HEK293 (cell line): Measurements from ENCODE around the gene DOK5.

ENCODE experiments used
- CTCF ChIA-PET: fragments of 350-600 bp; formaldehyde crosslinking; extraction: SDS; loops from one replicate; lab custom pipeline; 2021; ENCODE audit warnings: antibody characterized with exemption; lab: Yijun Ruan, JAX
- POLR2A ChIA-PET: fragments of 300-600 bp; formaldehyde crosslinking; extraction: SDS; loops from one replicate; lab custom pipeline; 2020; ENCODE audit warnings: antibody characterized with exemption, inconsistent platforms; lab: Yijun Ruan, JAX
- H3K27ac ChIP-seq: fragments of 200-500 bp; sonication (Bioruptor generic); 2 replicates; pipeline ENCODE4 v1.5.1; 2014; ENCODE audit warnings: low read depth, low read length, control low read depth, inconsistent platforms; ENCODE audit errors: extremely low read depth
- H3K36me3 ChIP-seq, 2 experiments: fragments of 200-500 bp in 1 of 2; sonication (Bioruptor generic) in 1 of 2; 1 replicate in 1 of 2; 2 replicates in 1 of 2; pipeline ENCODE4 v1.5.1; 2014 to 2017; ENCODE audit warnings: inconsistent platforms in 2 of 2, low read length in 2 of 2; ENCODE audit not compliant: control insufficient read depth in 2 of 2, insufficient read depth in 1 of 2
- H3K4me1 ChIP-seq: fragments of 200-500 bp; sonication (Bioruptor generic); 2 replicates; pipeline ENCODE4 v1.5.1; 2014; ENCODE audit warnings: mild to moderate bottlenecking, low read length, inconsistent platforms; ENCODE audit not compliant: control insufficient read depth, insufficient read depth
- H3K4me3 ChIP-seq: 2 replicates; pipeline ENCODE4 v1.5.1; 2011; ENCODE audit warnings: low read depth, mild to moderate bottlenecking, control low read depth, low read length, moderate library complexity
- H3K9me3 ChIP-seq: fragments of 200-500 bp; sonication (Bioruptor generic); 2 replicates; pipeline ENCODE4 v1.5.1; 2014; ENCODE audit warnings: low read depth, low read length, inconsistent platforms; ENCODE audit not compliant: control insufficient read depth, insufficient read depth
- MZF1 ChIP-seq: fragments of 450-650 bp; formaldehyde crosslinking; IDR thresholded peaks from 2 replicates; pipeline ENCODE4 v1.5.1; 2017; ENCODE audit warnings: missing biosample characterization, missing genetic modification characterization, borderline replicate concordance
- SALL2 ChIP-seq: fragments of 450-650 bp; formaldehyde crosslinking; IDR thresholded peaks from 2 replicates; pipeline ENCODE4 v1.5.0; 2017; ENCODE audit warnings: missing biosample characterization, mild to moderate bottlenecking, missing genetic modification characterization, borderline replicate concordance
- ZBTB21 ChIP-seq: fragments of 450-650 bp; formaldehyde crosslinking; IDR thresholded peaks from 2 replicates; pipeline ENCODE4 v1.5.1; 2017; ENCODE audit warnings: missing biosample characterization, missing genetic modification characterization
- ZNF140 ChIP-seq: fragments of 450-650 bp; formaldehyde crosslinking; IDR thresholded peaks from 2 replicates; pipeline ENCODE4 v1.5.1; 2016; ENCODE audit warnings: missing biosample characterization, missing genetic modification characterization
- ZNF174 ChIP-seq: fragments of 450-650 bp; formaldehyde crosslinking; IDR thresholded peaks from 2 replicates; pipeline ENCODE4 v1.5.0; 2017; ENCODE audit warnings: missing biosample characterization, mild to moderate bottlenecking, missing genetic modification characterization
- ZNF214 ChIP-seq: fragments of 450-650 bp; formaldehyde crosslinking; IDR thresholded peaks from 2 replicates; pipeline ENCODE4 v1.5.1; 2017; ENCODE audit warnings: missing biosample characterization, mild to moderate bottlenecking, missing genetic modification characterization, borderline replicate concordance
- ZNF23 ChIP-seq: fragments of 450-650 bp; formaldehyde crosslinking; IDR thresholded peaks from 2 replicates; pipeline ENCODE4 v1.5.1; 2016; ENCODE audit warnings: missing biosample characterization, missing genetic modification characterization, borderline replicate concordance
- ZNF280D ChIP-seq: fragments of 450-650 bp; formaldehyde crosslinking; IDR thresholded peaks from 2 replicates; pipeline ENCODE4 v1.5.1; 2016; ENCODE audit warnings: missing biosample characterization, missing genetic modification characterization
- ZNF433 ChIP-seq: fragments of 450-650 bp; formaldehyde crosslinking; IDR thresholded peaks from 2 replicates; pipeline ENCODE4 v1.5.1; 2016; ENCODE audit warnings: missing biosample characterization, missing genetic modification characterization, low read depth
- ZNF501 ChIP-seq: fragments of 450-650 bp; formaldehyde crosslinking; IDR thresholded peaks from 2 replicates; pipeline ENCODE4 v1.5.1; 2016; ENCODE audit warnings: missing biosample characterization, missing genetic modification characterization
- ZNF521 ChIP-seq: fragments of 450-650 bp; formaldehyde crosslinking; IDR thresholded peaks from 2 replicates; pipeline ENCODE4 v1.5.1; 2017; ENCODE audit warnings: missing biosample characterization, mild to moderate bottlenecking, missing genetic modification characterization
- ZNF548 ChIP-seq: fragments of 450-650 bp; formaldehyde crosslinking; IDR thresholded peaks from 2 replicates; pipeline ENCODE4 v1.5.1; 2016; ENCODE audit warnings: missing biosample characterization, missing genetic modification characterization
- ZNF560 ChIP-seq: fragments of 450-650 bp; formaldehyde crosslinking; IDR thresholded peaks from 2 replicates; pipeline ENCODE4 v1.5.1; 2017; ENCODE audit warnings: missing biosample characterization, missing genetic modification characterization, borderline replicate concordance
- ZNF585B ChIP-seq: fragments of 450-650 bp; formaldehyde crosslinking; IDR thresholded peaks from 2 replicates; pipeline ENCODE4 v1.5.1; 2016; ENCODE audit warnings: missing biosample characterization, missing genetic modification characterization
- ZNF624 ChIP-seq: fragments of 450-650 bp; formaldehyde crosslinking; IDR thresholded peaks from 2 replicates; pipeline ENCODE4 v1.5.1; 2017; ENCODE audit warnings: missing biosample characterization, missing genetic modification characterization
- ZNF626 ChIP-seq: fragments of 450-650 bp; sonication (Bioruptor Pico); formaldehyde crosslinking; IDR thresholded peaks from 2 replicates; pipeline ENCODE4 v1.5.1; 2018; ENCODE audit warnings: missing biosample characterization, missing genetic modification characterization, inconsistent platforms
- ZNF777 ChIP-seq: fragments of 450-650 bp; formaldehyde crosslinking; IDR thresholded peaks from 2 replicates; pipeline ENCODE4 v1.5.1; 2017; ENCODE audit warnings: missing biosample characterization, missing genetic modification characterization, borderline replicate concordance
- ZXDB ChIP-seq: fragments of 450-650 bp; formaldehyde crosslinking; IDR thresholded peaks from 2 replicates; pipeline ENCODE4 v1.5.1; 2016; ENCODE audit warnings: missing biosample characterization, missing genetic modification characterization
- TF ChIP-seq, protein P1 (sequence below): fragments of 450-650 bp; formaldehyde crosslinking; IDR thresholded peaks from 2 replicates; pipeline ENCODE4 v1.5.1; 2016; ENCODE audit warnings: missing biosample characterization, missing genetic modification characterization
- TF ChIP-seq, protein P2 (sequence below): fragments of 450-650 bp; formaldehyde crosslinking; IDR thresholded peaks from 2 replicates; pipeline ENCODE4; 2016; ENCODE audit warnings: missing biosample characterization, missing genetic modification characterization
- TF ChIP-seq, protein P3 (sequence below): fragments of 450-650 bp; formaldehyde crosslinking; IDR thresholded peaks from 2 replicates; pipeline ENCODE4 v1.5.1; 2016; ENCODE audit warnings: missing biosample characterization, missing genetic modification characterization
- TF ChIP-seq, protein P4 (sequence below): fragments of 450-650 bp; formaldehyde crosslinking; IDR thresholded peaks from 2 replicates; pipeline ENCODE4 v1.5.1; 2016; ENCODE audit warnings: missing biosample characterization, missing genetic modification characterization

The DOK5 gene

DNA sequence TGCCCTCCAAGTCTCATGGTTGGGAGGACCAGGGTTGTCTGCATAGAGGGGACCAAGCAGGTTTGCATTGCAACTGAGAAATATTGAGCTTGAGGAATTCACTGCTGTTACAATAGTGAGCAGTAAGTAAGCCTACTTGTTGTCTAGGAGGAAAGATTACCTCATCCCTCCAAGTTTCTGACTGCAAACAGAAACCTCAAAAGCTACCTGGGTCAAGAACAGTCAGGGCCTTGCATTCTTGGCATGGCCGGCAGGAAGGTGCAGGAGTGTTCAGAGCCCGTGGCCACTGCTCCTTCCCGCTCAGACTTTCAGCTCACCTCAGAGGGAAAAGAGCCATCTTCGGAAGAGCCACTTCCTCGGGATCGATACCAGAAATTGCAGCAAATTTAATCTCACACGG lies 46.0 kb upstream of the DOK5 start:
- Histone ChIP-seq H3K9me3 (no peaks in the 10 kb centered on the region), H3K4me3 (no peak overlapping the region), H3K27ac (no peak overlapping the region), H3K36me3 (no peaks in the 10 kb centered on the region), H3K4me1 (no peaks in the 10 kb centered on the region)
- ChIA-PET CTCF (interaction anchor here (0.7 kb wide), 1 partner anchor 1109 kb away, joined by 3 read pairs; no protein-coding TSS in a partner anchor), POLR2A (no interaction called here)
- no peak for TF ChIP-seq ZNF626 (tag by site-specific recombination)
- TF ChIP-seq SALL2 = no peak
- TF ChIP-seq, protein P1, sequence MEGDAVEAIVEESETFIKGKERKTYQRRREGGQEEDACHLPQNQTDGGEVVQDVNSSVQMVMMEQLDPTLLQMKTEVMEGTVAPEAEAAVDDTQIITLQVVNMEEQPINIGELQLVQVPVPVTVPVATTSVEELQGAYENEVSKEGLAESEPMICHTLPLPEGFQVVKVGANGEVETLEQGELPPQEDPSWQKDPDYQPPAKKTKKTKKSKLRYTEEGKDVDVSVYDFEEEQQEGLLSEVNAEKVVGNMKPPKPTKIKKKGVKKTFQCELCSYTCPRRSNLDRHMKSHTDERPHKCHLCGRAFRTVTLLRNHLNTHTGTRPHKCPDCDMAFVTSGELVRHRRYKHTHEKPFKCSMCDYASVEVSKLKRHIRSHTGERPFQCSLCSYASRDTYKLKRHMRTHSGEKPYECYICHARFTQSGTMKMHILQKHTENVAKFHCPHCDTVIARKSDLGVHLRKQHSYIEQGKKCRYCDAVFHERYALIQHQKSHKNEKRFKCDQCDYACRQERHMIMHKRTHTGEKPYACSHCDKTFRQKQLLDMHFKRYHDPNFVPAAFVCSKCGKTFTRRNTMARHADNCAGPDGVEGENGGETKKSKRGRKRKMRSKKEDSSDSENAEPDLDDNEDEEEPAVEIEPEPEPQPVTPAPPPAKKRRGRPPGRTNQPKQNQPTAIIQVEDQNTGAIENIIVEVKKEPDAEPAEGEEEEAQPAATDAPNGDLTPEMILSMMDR = no peak
- TF ChIP-seq ZXDB = no peak
- TF ChIP-seq ZNF624 (tag by site-specific recombination) = no peak
- TF ChIP-seq MZF1 = no peak
- TF ChIP-seq ZNF521 = no peak
- TF ChIP-seq ZNF280D (tag by site-specific recombination) = no peak
- TF ChIP-seq ZNF777 = no peak
- no peak for TF ChIP-seq ZNF585B
- TF ChIP-seq ZNF548 (tag by site-specific recombination) = no peak
- TF ChIP-seq, protein P2, sequence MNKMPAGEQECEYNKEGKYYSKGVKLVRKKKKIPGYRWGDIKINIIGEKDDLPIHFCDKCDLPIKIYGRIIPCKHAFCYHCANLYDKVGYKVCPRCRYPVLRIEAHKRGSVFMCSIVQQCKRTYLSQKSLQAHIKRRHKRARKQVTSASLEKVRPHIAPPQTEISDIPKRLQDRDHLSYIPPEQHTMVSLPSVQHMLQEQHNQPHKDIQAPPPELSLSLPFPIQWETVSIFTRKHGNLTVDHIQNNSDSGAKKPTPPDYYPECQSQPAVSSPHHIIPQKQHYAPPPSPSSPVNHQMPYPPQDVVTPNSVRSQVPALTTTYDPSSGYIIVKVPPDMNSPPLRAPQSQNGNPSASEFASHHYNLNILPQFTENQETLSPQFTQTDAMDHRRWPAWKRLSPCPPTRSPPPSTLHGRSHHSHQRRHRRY (tag by site-specific recombination) = no peak
- no peak for TF ChIP-seq ZNF501
- TF ChIP-seq, protein P3, sequence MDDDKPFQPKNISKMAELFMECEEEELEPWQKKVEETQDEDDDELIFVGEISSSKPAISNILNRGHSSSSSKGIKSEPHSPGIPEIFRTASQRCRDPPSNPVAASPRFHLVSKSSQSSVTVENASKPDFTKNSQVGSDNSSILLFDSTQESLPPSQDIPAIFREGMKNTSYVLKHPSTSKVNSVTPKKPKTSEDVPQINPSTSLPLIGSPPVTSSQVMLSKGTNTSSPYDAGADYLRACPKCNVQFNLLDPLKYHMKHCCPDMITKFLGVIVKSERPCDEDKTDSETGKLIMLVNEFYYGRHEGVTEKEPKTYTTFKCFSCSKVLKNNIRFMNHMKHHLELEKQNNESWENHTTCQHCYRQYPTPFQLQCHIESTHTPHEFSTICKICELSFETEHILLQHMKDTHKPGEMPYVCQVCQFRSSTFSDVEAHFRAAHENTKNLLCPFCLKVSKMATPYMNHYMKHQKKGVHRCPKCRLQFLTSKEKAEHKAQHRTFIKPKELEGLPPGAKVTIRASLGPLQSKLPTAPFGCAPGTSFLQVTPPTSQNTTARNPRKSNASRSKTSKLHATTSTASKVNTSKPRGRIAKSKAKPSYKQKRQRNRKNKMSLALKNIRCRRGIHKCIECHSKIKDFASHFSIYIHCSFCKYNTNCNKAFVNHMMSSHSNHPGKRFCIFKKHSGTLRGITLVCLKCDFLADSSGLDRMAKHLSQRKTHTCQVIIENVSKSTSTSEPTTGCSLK (tag by site-specific recombination) = no peak
- TF ChIP-seq ZNF174 (tag by site-specific recombination) = no peak
- TF ChIP-seq ZBTB21 (tag by site-specific recombination) = no peak
- no peak for TF ChIP-seq ZNF433 (tag by site-specific recombination)

DNA sequence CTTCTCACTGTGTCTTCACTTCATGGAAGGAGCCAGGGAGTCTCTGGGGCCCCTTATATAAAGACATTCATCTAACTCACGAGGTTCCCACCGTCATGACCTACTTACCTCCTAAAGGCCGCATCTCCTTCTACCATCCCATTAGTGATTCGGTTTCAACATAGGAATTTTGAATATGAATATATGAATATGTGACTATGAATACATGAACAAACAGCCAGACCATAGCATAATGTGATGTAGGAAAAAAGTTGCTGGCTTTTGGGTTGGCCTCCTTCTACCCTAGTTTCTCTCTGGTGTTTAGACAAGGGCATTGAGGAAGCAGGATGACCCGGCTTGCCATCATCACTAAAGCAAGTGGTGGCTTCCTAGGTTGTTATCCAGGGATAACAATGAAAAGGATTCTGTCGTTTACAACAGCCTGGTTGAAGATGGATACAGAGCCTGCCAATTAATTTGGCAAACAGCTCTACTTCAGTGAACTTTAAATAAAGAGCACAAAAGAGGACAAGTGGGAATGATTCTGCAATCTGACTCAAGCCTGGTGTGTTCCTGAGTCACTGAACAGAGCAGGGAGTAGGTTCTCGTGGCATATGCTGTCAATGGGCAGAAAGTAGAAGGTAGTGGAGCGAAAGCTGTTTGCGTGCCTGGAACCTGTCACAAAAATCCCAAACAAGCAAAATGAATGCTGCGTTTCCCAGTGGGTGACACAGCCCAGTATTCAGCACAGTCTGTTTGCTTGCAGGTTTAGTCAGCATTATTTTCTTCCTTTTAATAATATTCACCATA lies 44.0 kb upstream of the DOK5 start:
- no peak overlapping the region for H3K4me3 ChIP-seq
- no peak overlapping the region for H3K27ac ChIP-seq
- ChIA-PET CTCF (no interaction called here), POLR2A (no interaction called here)
- no peaks in the 10 kb centered on the region for H3K9me3 ChIP-seq
- H3K4me1 ChIP-seq = no peaks in the 10 kb centered on the region
- no peaks in the 10 kb centered on the region for H3K36me3 ChIP-seq
- TF ChIP-seq ZNF140 (tag by site-specific recombination) (no peak), MZF1 (no peak), ZNF560 (tag by site-specific recombination) (no peak), ZNF214 (tag by site-specific recombination) (no peak), ZNF23 (no peak)
- TF ChIP-seq, protein P4, sequence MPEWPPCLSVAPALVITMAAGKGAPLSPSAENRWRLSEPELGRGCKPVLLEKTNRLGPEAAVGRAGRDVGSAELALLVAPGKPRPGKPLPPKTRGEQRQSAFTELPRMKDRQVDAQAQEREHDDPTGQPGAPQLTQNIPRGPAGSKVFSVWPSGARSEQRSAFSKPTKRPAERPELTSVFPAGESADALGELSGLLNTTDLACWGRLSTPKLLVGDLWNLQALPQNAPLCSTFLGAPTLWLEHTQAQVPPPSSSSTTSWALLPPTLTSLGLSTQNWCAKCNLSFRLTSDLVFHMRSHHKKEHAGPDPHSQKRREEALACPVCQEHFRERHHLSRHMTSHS = no peak
